Uterus (tissue), 4 donors: ENCODE data around the gene S100A5. TPM values are rescaled to one million over a fixed set of nuclear protein-coding genes. Genes with fewer than 3 reads are reported as not detected.
"Not testable (repeated sequence)": the region's sequence is repeated elsewhere in the genome, so short reads cannot be mapped to it uniquely, and the experiment has no call there.

Experiments used
- DNase-seq, 2 donors: peaks; one replicate each; pipeline ENCODE4 v3.0.0-alpha.2; 2019 to 2020
- H3K27ac ChIP-seq, 2 donors: fragments of 200-600 bp; sonication (generic); 1 replicate in 1 of 2; 2 replicates in 1 of 2; pipeline ENCODE4 v1.5.1; 2016 to 2018
- H3K27me3 ChIP-seq, 2 donors: fragments of 200-600 bp; sonication (generic); one replicate each; pipeline ENCODE4 v1.5.1; 2018 to 2019; ENCODE audit warnings: control low read depth in 1 of 2
- H3K36me3 ChIP-seq, 2 donors: fragments of 200-600 bp; sonication (generic); one replicate each; pipeline ENCODE4 v1.5.1; 2019; ENCODE audit warnings: control low read depth in 1 of 2
- H3K4me1 ChIP-seq, 2 donors: fragments of 200-600 bp; sonication (generic); one replicate each; pipeline ENCODE4 v1.5.1; 2018 to 2019; ENCODE audit warnings: control low read depth in 1 of 2
- H3K4me3 ChIP-seq, 2 donors: fragments of 200-600 bp; sonication (generic); 1 replicate in 1 of 2; 2 replicates in 1 of 2; pipeline ENCODE4 v1.5.1; 2018 to 2019; ENCODE audit warnings: mild to moderate bottlenecking in 1 of 2
- H3K9me3 ChIP-seq, 2 donors: fragments of 200-600 bp; sonication (generic); one replicate each; pipeline ENCODE4 v1.5.1; 2019; ENCODE audit warnings: control low read depth in 1 of 2
- CTCF ChIP-seq, 4 experiments: fragments of 200-600 bp in 2 of 4; fragments of 450-650 bp in 2 of 4; sonication (generic) in 2 of 4; IDR thresholded peaks; one replicate each; pipeline ENCODE4 v1.5.1; 2016 to 2019; ENCODE audit warnings: antibody characterized with exemption in 4 of 4, mild to moderate bottlenecking in 2 of 4, moderate library complexity in 1 of 4
- POLR2A ChIP-seq, 2 donors: fragments of 450-650 bp; IDR thresholded peaks; one replicate each; pipeline ENCODE4 v1.6.1; 2016; ENCODE audit warnings: antibody characterized with exemption in 2 of 2, mild to moderate bottlenecking in 1 of 2, moderate library complexity in 1 of 2
- intact Hi-C: fragments of 100-400 bp; cut with DNase I; formaldehyde crosslinking; loops from one replicate; pipeline ENCODE4 v1.15.1; 2023; ENCODE audit warnings: low total_unique reads
- total RNA-seq, 4 donors: library from RNA; depleted of rRNA in 3 of 4; stranded (reverse); fragments of >200 nt in 3 of 4; gene quantifications; one replicate each; pipeline versions ENCODE4 v1.1.0 to v1.2.4, GENCODE V29; 2014 to 2023
- donor health status: DM: yes; HTN: yes; CAD: no.

Gene S100A5
- total RNA-seq, 4 donors from 2014 or later = not detected

- Histone ChIP-seq H3K27ac (no peak overlapping the region), H3K4me3 (no peak overlapping the region), H3K9me3 (no peaks in the 10 kb centered on the region), H3K4me1 (no peaks in the 10 kb centered on the region), H3K36me3 (no peaks in the 10 kb centered on the region), H3K27me3 (no peaks in the 10 kb centered on the region)
- DNase-seq = no peak
- TF ChIP-seq CTCF (IDR thresholded peaks at IDR 0.05) (no peak), POLR2A (IDR thresholded peaks at IDR 0.05) (no peak)
- intact Hi-C loops = no loop called here
These were observed 44.3 kb upstream of the S100A5 start for GRCh38 chr1:153585006-153585405.

DNA sequence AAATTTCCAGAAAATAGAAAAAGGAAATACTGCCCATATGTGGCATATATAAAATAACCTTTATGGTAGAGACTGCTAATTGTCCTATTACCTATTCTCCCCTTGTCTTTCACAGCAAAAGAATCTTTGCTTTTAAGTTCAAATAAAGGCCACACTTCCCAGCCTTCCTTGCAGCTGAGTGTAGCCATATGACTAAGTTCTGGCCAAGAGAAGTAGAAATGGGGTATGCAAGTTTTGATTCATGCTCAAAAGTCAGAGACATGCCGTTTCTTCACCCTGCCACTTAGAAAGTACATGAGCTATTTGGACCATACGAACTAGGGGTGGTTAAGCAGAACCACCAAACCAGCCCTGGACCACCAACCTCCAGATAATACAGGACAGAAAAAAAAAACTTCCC is 43.2 kb upstream of the S100A5 start:
- DNase-seq = no peak
- TF ChIP-seq POLR2A (IDR thresholded peaks at IDR 0.05) = no peak
- no peak for TF ChIP-seq CTCF (IDR thresholded peaks at IDR 0.05)
- intact Hi-C loops = no loop called here

DNA sequence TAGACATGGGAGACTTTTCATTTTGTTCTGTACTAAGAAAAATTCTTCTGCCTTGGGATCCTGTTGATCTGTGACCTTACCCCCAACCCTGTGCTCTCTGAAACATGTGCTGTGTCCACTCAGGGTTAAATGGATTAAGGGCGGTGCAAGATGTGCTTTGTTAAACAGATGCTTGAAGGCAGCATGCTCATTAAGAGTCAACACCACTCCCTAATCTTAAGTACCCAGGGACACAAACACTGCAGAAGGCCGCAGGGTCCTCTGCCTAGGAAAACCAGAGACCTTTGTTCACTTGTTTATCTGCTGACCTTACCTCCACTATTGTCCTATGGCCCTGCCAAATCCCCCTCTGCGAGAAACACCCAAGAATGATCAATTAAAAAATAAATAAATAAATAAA is 42.8 kb upstream of the S100A5 start:
- H3K9me3 ChIP-seq, H3K27me3 ChIP-seq, H3K4me1 ChIP-seq, DNase-seq, H3K27ac ChIP-seq, H3K36me3 ChIP-seq, intact Hi-C loops, H3K4me3 ChIP-seq: not testable (repeated sequence)

More for the DNA sequence above, 43.2 kb upstream of the S100A5 start:
- H3K27me3 ChIP-seq = no peaks in the 10 kb centered on the region
- no peaks in the 10 kb centered on the region for H3K36me3 ChIP-seq
- no peak overlapping the region for H3K27ac ChIP-seq
- no peaks in the 10 kb centered on the region for H3K4me1 ChIP-seq
- no peak overlapping the region for H3K4me3 ChIP-seq
- H3K9me3 ChIP-seq = no peaks in the 10 kb centered on the region

- DNase-seq, H3K27ac ChIP-seq, H3K36me3 ChIP-seq, H3K27me3 ChIP-seq, H3K4me3 ChIP-seq, intact Hi-C loops, H3K9me3 ChIP-seq, H3K4me1 ChIP-seq: not testable (repeated sequence)
These were observed 42.1 kb upstream of the S100A5 start for GRCh38 chr1:153582836-153583235.

DNA sequence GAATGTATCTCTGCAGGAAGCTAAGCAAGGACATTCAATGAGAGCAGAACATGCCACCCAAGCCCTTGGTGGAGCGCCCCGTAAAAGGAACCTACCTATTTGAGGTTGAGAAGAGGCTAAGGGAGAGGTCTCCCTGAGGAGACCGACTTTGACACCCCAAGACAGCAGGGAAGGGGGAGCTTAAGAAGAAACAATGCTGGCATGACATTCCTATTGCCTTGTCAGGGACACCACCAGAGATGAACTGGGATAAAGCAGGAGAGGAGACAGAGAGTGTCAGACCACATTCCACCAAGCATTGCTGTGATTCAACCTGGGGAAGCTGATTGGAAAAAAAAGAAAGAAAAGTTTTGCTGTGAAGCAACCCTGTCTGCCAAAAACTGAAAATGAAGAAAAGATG is 38.2 kb upstream of the S100A5 start:
- Histone ChIP-seq H3K36me3 (no peaks in the 10 kb centered on the region), H3K27ac (no peak overlapping the region), H3K4me3 (no peak overlapping the region), H3K27me3 (no peaks in the 10 kb centered on the region), H3K9me3 (no peaks in the 10 kb centered on the region), H3K4me1 (no peaks in the 10 kb centered on the region)
- TF ChIP-seq CTCF (IDR thresholded peaks at IDR 0.05) = no peak
- TF ChIP-seq POLR2A (IDR thresholded peaks at IDR 0.05) = no peak
- no peak for DNase-seq
- intact Hi-C loops = no loop called here

- Histone ChIP-seq H3K27me3 (no peaks in the 10 kb centered on the region), H3K36me3 (no peaks in the 10 kb centered on the region), H3K4me1 (no peaks in the 10 kb centered on the region), H3K27ac (no peak overlapping the region), H3K4me3 (no peak overlapping the region), H3K9me3 (no peaks in the 10 kb centered on the region)
- TF ChIP-seq POLR2A (IDR thresholded peaks at IDR 0.05) (no peak), CTCF (IDR thresholded peaks at IDR 0.05) (no peak)
- DNase-seq = no peak
- intact Hi-C loops = no loop called here
These were observed 37.8 kb upstream of the S100A5 start for GRCh38 chr1:153578490-153578889.
